CD14-positive monocyte (primary cell): Measurements from ENCODE around the gene NPIPA5. TPM values are rescaled to one million over a fixed set of nuclear protein-coding genes. Genes with fewer than 3 reads are reported as not detected.

ENCODE experiments used
- DNase-seq, 3 donors: peaks; one replicate each; pipeline ENCODE4 v3.0.0-alpha.2; 2011 to 2022
- H2AFZ ChIP-seq: 2 replicates; pipeline ENCODE4 v1.6.0; 2012; ENCODE audit warnings: mild to moderate bottlenecking, low read depth, low read length, inconsistent platforms; ENCODE audit not compliant: insufficient read depth, poor library complexity, severe bottlenecking
- H3K27ac ChIP-seq, 2 donors: 1 replicate in 1 of 2; 2 replicates in 1 of 2; pipeline ENCODE4 v1.5.1; 2012 to 2013; ENCODE audit warnings: low read length in 2 of 2, control low read depth in 1 of 2, inconsistent platforms in 1 of 2, low read depth in 1 of 2, mild to moderate bottlenecking in 1 of 2
- H3K27me3 ChIP-seq, 2 donors: one replicate each; pipeline versions ENCODE4 v1.6.0 to v1.6.1; 2011 to 2013; ENCODE audit warnings: low read length in 2 of 2; ENCODE audit not compliant: control insufficient read depth in 2 of 2, insufficient read depth in 2 of 2
- H3K36me3 ChIP-seq, 2 donors: replicated peaks in 1 of 2; 1 replicate in 1 of 2; 2 replicates in 1 of 2; pipeline versions ENCODE4 v1.5.1 to v1.6.1; 2012 to 2013; ENCODE audit warnings: low read length in 2 of 2, control low read depth in 1 of 2, inconsistent platforms in 1 of 2, mild to moderate bottlenecking in 1 of 2; ENCODE audit not compliant: insufficient read depth in 2 of 2, control insufficient read depth in 1 of 2
- H3K4me1 ChIP-seq, 2 donors: 1 replicate in 1 of 2; 2 replicates in 1 of 2; pipeline versions ENCODE4 v1.5.1 to v1.6.1; 2012 to 2013; ENCODE audit warnings: low read length in 2 of 2, control low read depth in 1 of 2, inconsistent platforms in 1 of 2, mild to moderate bottlenecking in 1 of 2, moderate library complexity in 1 of 2; ENCODE audit not compliant: insufficient read depth in 2 of 2, control insufficient read depth in 1 of 2
- H3K4me2 ChIP-seq: replicated peaks from 2 replicates; pipeline ENCODE3; 2012; ENCODE audit warnings: low read length, moderate library complexity, mild to moderate bottlenecking; ENCODE audit not compliant: poor library complexity, severe bottlenecking; ENCODE audit errors: extremely low read depth
- H3K4me3 ChIP-seq, 3 experiments: fragments of 200-600 bp in 1 of 3; sonication (generic) in 1 of 3; replicated peaks in 1 of 3; 1 replicate in 2 of 3; 2 replicates in 1 of 3; pipeline ENCODE4 v1.5.1; 2011 to 2013; ENCODE audit warnings: low read length in 3 of 3, mild to moderate bottlenecking in 3 of 3, control low read depth in 2 of 3, low read depth in 2 of 3, inconsistent platforms in 1 of 3, moderate library complexity in 1 of 3
- H3K79me2 ChIP-seq: 2 replicates; pipeline ENCODE4 v1.6.0; 2012; ENCODE audit warnings: mild to moderate bottlenecking, control low read depth, inconsistent platforms, low read length, moderate library complexity; ENCODE audit not compliant: insufficient read depth
- H3K9ac ChIP-seq: 2 replicates; pipeline ENCODE4 v1.6.0; 2017; ENCODE audit warnings: low read length, mild to moderate bottlenecking; ENCODE audit not compliant: insufficient read depth, poor library complexity, severe bottlenecking
- H3K9me3 ChIP-seq, 2 donors: replicated peaks in 1 of 2; 1 replicate in 1 of 2; 2 replicates in 1 of 2; pipeline versions ENCODE4 v1.5.1 to v1.6.1; 2012 to 2013; ENCODE audit warnings: low read length in 2 of 2, control low read depth in 1 of 2; ENCODE audit not compliant: control insufficient read depth in 1 of 2, insufficient read depth in 1 of 2
- H4K20me1 ChIP-seq: 2 replicates; pipeline ENCODE4 v1.6.0; 2012; ENCODE audit warnings: mild to moderate bottlenecking, low read length, control low read depth, moderate library complexity; ENCODE audit not compliant: insufficient read depth
- H3K27ac Mint-ChIP-seq, 7 donors: one replicate each; pipeline ENCODE4 v1.8.0; 2020; ENCODE audit warnings: mild to moderate bottlenecking in 7 of 7, mixed read lengths in 7 of 7, moderate library complexity in 6 of 7, inconsistent platforms in 2 of 7
- H3K27me3 Mint-ChIP-seq, 3 donors: one replicate each; pipeline ENCODE4 v1.8.0; 2021 to 2022; ENCODE audit warnings: low read depth in 3 of 3, mild to moderate bottlenecking in 3 of 3, mixed read lengths in 3 of 3, moderate library complexity in 3 of 3, inconsistent platforms in 1 of 3
- H3K36me3 Mint-ChIP-seq, 2 donors: one replicate each; pipeline ENCODE4 v1.8.0; 2020; ENCODE audit warnings: mixed read lengths in 2 of 2, inconsistent platforms in 1 of 2, mild to moderate bottlenecking in 1 of 2
- H3K4me1 Mint-ChIP-seq: one replicate; pipeline ENCODE4 v1.8.0; 2020; ENCODE audit warnings: mild to moderate bottlenecking, mixed read lengths
- H3K4me3 Mint-ChIP-seq, 2 donors: one replicate each; pipeline ENCODE4 v1.8.0; 2020; ENCODE audit warnings: mild to moderate bottlenecking in 2 of 2, mixed read lengths in 2 of 2, moderate library complexity in 1 of 2
- H3K9me3 Mint-ChIP-seq, 7 donors: one replicate each; pipeline ENCODE4 v1.8.0; 2020 to 2022; ENCODE audit warnings: mixed read lengths in 7 of 7, mild to moderate bottlenecking in 6 of 7, moderate library complexity in 6 of 7, inconsistent platforms in 2 of 7
- CTCF ChIP-seq: fragments of 200-600 bp; IDR thresholded peaks from one replicate; pipeline ENCODE4 v1.8.0; 2022; ENCODE audit warnings: antibody characterized with exemption, mild to moderate bottlenecking
- WGBS: methylation state at CpG from one replicate; pipeline ENCODE4 v1.1.5; 2013; ENCODE audit warnings: missing lambda C conversion rate; ENCODE audit not compliant: insufficient coverage; 5-methylcytosine and 5-hydroxymethylcytosine counted together
- intact Hi-C, 2 donors: fragments of 100-400 bp; cut with micrococcal nuclease; formaldehyde crosslinking; loops; one replicate each; pipeline versions ENCODE4 v1.15.0 to v1.15.1; 2023
- polyA plus RNA-seq, 3 donors: library from polyadenylated mRNA; depleted of rRNA in 1 of 3; unstranded in 2 of 3; stranded (reverse) in 1 of 3; fragments of 300-500 nt in 2 of 3; fragments of >200 nt in 1 of 3; fragmentation: Illumina TruSeq in 2 of 3; gene quantifications; 1 replicate in 2 of 3; 2 replicates in 1 of 3; pipeline ENCODE4 v1.2.3, GENCODE V29; 2012 to 2021

Gene NPIPA5
- polyA plus RNA-seq, 3 donors = 16.2 TPM; not detected in 2

DNA sequence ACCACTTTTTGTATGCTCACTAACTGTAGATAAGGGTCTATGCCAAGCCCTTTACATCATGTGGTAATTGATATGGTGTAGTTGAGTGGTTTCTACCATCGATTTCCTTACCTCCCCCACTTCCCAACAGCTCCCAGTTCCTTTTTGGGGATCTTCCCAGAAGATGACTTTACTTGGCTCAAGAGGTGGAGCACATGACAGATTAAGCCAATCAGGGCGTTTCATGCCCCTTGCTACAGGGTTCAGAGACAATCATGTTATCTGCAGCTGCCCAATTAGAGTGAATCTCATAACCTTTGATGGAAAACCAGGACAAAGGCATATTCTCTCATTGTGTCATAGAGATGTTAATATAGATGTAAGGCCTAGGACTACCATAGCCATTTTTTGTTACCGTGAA lies 40.1 kb upstream of the NPIPA5 start:
- Histone ChIP-seq H3K79me2 (no peaks in the 10 kb centered on the region), H3K4me1 (no peaks in the 10 kb centered on the region), H3K36me3 (no peaks in the 10 kb centered on the region), H3K9me3 (no peaks in the 10 kb centered on the region), H3K27me3 (no peaks in the 10 kb centered on the region), H3K4me2 (no peak overlapping the region), H3K27ac (no peak overlapping the region), H3K4me3 (no peak overlapping the region), H3K9ac (no peak overlapping the region), H4K20me1 (no peaks in the 10 kb centered on the region), H2AFZ (no peak overlapping the region)
- no peaks in the 10 kb centered on the region for H3K36me3 Mint-ChIP-seq
- no peak overlapping the region for H3K27ac Mint-ChIP-seq
- WGBS = 100% methylated on average over 1 of the region's 3 CpGs
- H3K27me3 Mint-ChIP-seq = peaks cover 2 to 11% (median 2%) of the 10 kb centered on the region in 3 donors
- TF ChIP-seq CTCF = no peak
- peaks cover 0 to 2% (median 0%) of the 10 kb centered on the region in 7 donors for H3K9me3 Mint-ChIP-seq
- H3K4me1 Mint-ChIP-seq = no peaks in the 10 kb centered on the region
- intact Hi-C loops = no loop called here
- no peak overlapping the region for H3K4me3 Mint-ChIP-seq
- DNase-seq = no peak

- TF ChIP-seq CTCF = no peak
- no peak for DNase-seq
- Mint-ChIP-seq H3K4me3 (no peak overlapping the region), H3K4me1 (no peaks in the 10 kb centered on the region), H3K36me3 (no peaks in the 10 kb centered on the region), H3K27ac (no peak overlapping the region), H3K9me3 (peaks cover 0 to 2% (median 0%) of the 10 kb centered on the region in 7 donors), H3K27me3 (peaks cover 2 to 11% (median 2%) of the 10 kb centered on the region in 3 donors)
- no peak overlapping the region for H2AFZ ChIP-seq
- no peak overlapping the region for H3K27ac ChIP-seq
- no peaks in the 10 kb centered on the region for H3K79me2 ChIP-seq
- no peak overlapping the region for H3K4me2 ChIP-seq
- no peak overlapping the region for H3K9ac ChIP-seq
- H3K27me3 ChIP-seq = no peaks in the 10 kb centered on the region
- H3K4me1 ChIP-seq = no peaks in the 10 kb centered on the region
- intact Hi-C loops = no loop called here
- 100% methylated on average over 2 of the region's 2 CpGs for WGBS
- H4K20me1 ChIP-seq = no peaks in the 10 kb centered on the region
- no peaks in the 10 kb centered on the region for H3K36me3 ChIP-seq
- H3K4me3 ChIP-seq = no peak overlapping the region
- H3K9me3 ChIP-seq = no peaks in the 10 kb centered on the region
Observed at GRCh38 chr16:15417197-15417596, 39.1 kb upstream of the NPIPA5 start.
